BE2C (cell line): ENCODE measurements around the gene CLDN5.
A peak's percentile ranks its signal among the peaks of the same experiment; 100 is the strongest.

Source experiments
- DNase-seq: peaks from one replicate; pipeline ENCODE4 v3.0.0-alpha.2; 2020
- H3K27me3 ChIP-seq: fragments of 250-450 bp; sonication (Bioruptor Pico); 2 replicates; pipeline ENCODE4 v1.5.1; 2020; ENCODE audit warnings: mild to moderate bottlenecking
- H3K36me3 ChIP-seq: fragments of 250-450 bp; sonication (Bioruptor Pico); 2 replicates; pipeline ENCODE4 v1.5.1; 2020; ENCODE audit warnings: mild to moderate bottlenecking
- H3K4me1 ChIP-seq: fragments of 250-450 bp; sonication (Bioruptor Pico); 2 replicates; pipeline ENCODE4 v1.5.1; 2020
- H3K4me3 ChIP-seq: 2 replicates; pipeline ENCODE4 v1.5.1; 2011; ENCODE audit warnings: low read depth, low read length
- H3K9me3 ChIP-seq: fragments of 250-450 bp; sonication (Bioruptor Pico); 2 replicates; pipeline ENCODE4 v1.5.1; 2020
- CTCF ChIP-seq: IDR thresholded peaks from 2 replicates; pipeline ENCODE4 v1.5.1; 2012; ENCODE audit warnings: mild to moderate bottlenecking, low read depth, low read length

The CLDN5 gene

GRCh38 chr22:19501897-19502447 is 22.2 kb downstream of the CLDN5 start:
- Histone ChIP-seq H3K27me3 (no peaks in the 10 kb centered on the region), H3K4me3 (no peak overlapping the region), H3K9me3 (no peaks in the 10 kb centered on the region), H3K4me1 (no peaks in the 10 kb centered on the region), H3K36me3 (peaks cover 43% of the 10 kb centered on the region)
- TF ChIP-seq CTCF: no peak
- DNase-seq: no peak

DNA sequence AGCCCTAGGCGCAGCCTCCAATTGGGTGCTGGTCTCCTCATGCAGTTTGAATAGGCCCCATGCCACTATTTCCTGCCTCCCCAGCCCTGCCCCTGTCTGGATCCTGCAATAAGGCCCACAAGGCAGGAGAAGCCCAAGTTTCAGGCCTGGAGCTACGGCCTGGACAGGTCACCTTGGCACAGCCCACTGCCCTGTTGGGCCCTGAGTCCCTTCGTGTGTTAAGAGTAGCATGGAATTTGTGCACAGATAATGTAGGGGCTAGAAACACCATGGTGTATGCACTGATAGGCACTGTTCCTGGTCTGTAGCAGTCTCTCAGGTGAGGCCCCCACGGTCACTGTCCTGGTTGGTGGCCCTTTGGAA is 24.3 kb downstream of the CLDN5 start:
- TF ChIP-seq CTCF: no peak
- no peaks in the 10 kb centered on the region for H3K4me1 ChIP-seq
- H3K4me3 ChIP-seq: no peak overlapping the region
- H3K36me3 ChIP-seq: peaks cover 41% of the 10 kb centered on the region
- DNase-seq: no peak
- no peaks in the 10 kb centered on the region for H3K9me3 ChIP-seq
- H3K27me3 ChIP-seq: no peaks in the 10 kb centered on the region

DNA sequence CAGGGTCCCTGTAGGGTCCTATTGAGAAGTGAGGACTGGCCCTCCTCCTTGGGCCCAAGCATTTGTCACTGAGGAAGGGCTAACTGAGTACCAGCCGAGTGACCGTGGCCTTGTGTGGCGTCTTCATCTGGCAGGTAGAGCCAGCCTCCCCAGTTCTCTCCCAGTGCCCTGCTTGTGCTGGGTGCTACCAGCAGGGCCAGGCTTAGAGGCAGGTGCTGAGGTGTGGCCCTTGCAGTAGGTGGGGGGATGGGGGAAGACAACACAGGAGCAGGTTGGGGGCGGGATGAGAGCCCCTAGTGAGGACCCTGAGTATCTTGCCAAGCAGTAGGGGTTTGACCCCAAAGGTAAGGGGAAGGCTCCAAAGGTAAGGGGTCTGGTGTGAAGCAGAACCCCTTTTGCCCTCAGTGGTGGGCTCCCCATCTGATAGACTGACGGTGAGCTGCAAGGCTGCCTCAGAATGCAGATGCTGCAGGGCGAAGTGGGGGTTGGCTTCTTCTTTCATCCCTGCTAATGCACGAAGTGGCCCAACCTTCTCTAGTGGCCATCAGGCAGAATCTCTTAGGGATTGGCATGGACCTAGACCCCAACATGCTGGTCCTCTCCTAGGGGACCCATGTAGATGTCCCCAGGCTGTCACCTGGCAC is 24.9 kb downstream of the CLDN5 start:
- DNase-seq: no peak
- Histone ChIP-seq H3K36me3 (peaks cover 45% of the 10 kb centered on the region), H3K9me3 (no peaks in the 10 kb centered on the region), H3K4me1 (no peaks in the 10 kb centered on the region), H3K27me3 (no peaks in the 10 kb centered on the region), H3K4me3 (no peak overlapping the region)
- no peak for TF ChIP-seq CTCF

GRCh38 chr22:19498866-19499190 is 25.4 kb downstream of the CLDN5 start:
- no peak for DNase-seq
- peaks cover 49% of the 10 kb centered on the region for H3K36me3 ChIP-seq
- H3K9me3 ChIP-seq: no peaks in the 10 kb centered on the region
- no peak overlapping the region for H3K4me3 ChIP-seq
- no peaks in the 10 kb centered on the region for H3K27me3 ChIP-seq
- no peak for TF ChIP-seq CTCF
- H3K4me1 ChIP-seq: no peaks in the 10 kb centered on the region

DNA sequence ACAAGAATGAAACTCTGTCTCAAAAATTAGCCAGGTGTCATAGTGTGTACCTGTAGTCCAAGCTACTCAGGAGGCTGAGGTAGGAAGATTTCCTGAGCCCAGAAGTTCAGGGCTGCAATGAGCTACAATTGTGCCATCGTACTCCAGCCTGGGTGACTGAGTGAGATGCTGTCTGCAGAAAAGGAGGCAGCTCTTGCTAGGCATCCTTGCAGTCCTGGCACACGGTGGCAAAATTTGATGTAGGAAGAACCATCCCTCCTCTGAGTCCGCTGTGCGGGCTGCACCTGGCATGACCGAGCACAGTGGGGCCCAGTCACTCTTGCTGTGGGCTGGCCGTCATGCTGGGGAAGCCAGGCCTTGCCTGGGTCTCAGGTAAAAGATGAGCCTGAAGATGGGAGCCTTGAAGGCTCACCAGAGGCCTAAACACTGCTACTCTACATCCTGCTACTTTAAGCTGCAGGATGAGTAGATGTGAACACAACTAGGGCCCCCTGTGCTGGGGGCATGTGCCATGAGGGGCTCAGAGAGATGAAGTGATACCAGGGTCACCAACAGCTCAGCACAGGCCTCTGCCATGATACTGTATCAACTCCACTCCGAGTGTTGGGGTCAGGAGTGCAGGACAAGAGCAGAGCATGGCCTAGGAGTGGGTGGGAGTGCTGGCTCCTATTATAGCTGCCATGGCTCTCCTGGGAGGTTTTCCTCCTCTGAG is 25.9 kb downstream of the CLDN5 start:
- no peak for TF ChIP-seq CTCF
- Histone ChIP-seq H3K36me3 (peaks cover 51% of the 10 kb centered on the region), H3K4me1 (no peaks in the 10 kb centered on the region), H3K27me3 (no peaks in the 10 kb centered on the region), H3K4me3 (no peak overlapping the region), H3K9me3 (no peaks in the 10 kb centered on the region)
- DNase-seq: no peak

DNA sequence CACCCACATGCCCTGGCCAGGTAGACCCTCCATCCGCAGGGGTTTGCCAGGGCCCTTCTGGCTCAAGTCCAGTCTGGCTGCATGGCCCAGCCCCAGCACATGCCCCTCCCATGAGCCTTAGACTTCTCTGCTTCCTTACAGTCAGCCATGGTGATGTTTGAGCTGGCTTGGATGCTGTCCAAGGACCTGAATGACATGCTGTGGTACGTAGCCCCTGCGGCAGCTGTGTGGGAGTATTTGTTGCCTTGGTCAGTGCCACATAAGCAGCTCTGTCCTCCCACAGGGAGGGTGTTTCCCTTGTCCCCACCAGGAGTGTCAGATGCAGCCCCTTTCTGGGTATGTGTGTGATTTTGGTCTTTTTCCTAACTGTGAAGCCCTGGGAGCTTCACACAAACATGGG is 27.0 kb downstream of the CLDN5 start:
- Histone ChIP-seq H3K4me1 (no peaks in the 10 kb centered on the region), H3K4me3 (no peak overlapping the region), H3K36me3 (peaks cover 57% of the 10 kb centered on the region), H3K27me3 (no peaks in the 10 kb centered on the region), H3K9me3 (no peaks in the 10 kb centered on the region)
- TF ChIP-seq CTCF: no peak
- DNase-seq: peak; percentile 54
